Measurements from ENCODE around the gene TVP23A. TPM values are rescaled to one million over a fixed set of nuclear protein-coding genes. Genes with fewer than 3 reads are reported as not detected.
"Not testable (repeated sequence)": the region's sequence is repeated elsewhere in the genome, so short reads cannot be mapped to it uniquely, and the experiment has no call there.

TVP23A gene
- total RNA-seq, 1 experiment from 2014 or later, result not detected

GRCh38 chr16:10741844-10742243 lies 76.8 kb downstream of the TVP23A start:
- no peak overlapping the region for H3K27ac ChIP-seq (ENCODE audit: low read depth, low read length, poor library complexity, severe bottlenecking)
- ChIA-PET CTCF (no interaction called here), POLR2A (ENCODE audit: low non-redundant PET) (no interaction called here)
- H3K9me3 ChIP-seq (ENCODE audit: low read depth, low read length, poor library complexity, severe bottlenecking), result no peaks in the 10 kb centered on the region
- H3K27me3 ChIP-seq (replicated peaks; ENCODE audit: insufficient read depth, low read depth, low read length, poor library complexity), result no peaks in the 10 kb centered on the region
- no peak overlapping the region for H3K4me3 ChIP-seq (ENCODE audit: low read depth, low read length, poor library complexity, severe bottlenecking)
- no peak for DNase-seq (ENCODE audit: low spot score)
- BruUV-seq (replicated peaks), result no TSS peak
- no peaks in the 10 kb centered on the region for H3K36me3 ChIP-seq (ENCODE audit: insufficient read depth, low read length, poor library complexity, severe bottlenecking)
- H3K4me1 ChIP-seq (ENCODE audit: insufficient read depth, low read length, poor library complexity, severe bottlenecking), result peaks cover 5% of the 10 kb centered on the region
- intact Hi-C loops (cut with micrococcal nuclease; ENCODE audit: unreplicated experiment), result loop anchor here (5.0 kb wide), 1 partner anchor 175 kb away; no protein-coding TSS in a partner anchor
- no peak for TF ChIP-seq CTCF (conservative IDR thresholded peaks at IDR 0.05; ENCODE audit: low read depth, low read length)
- no peak for TF ChIP-seq EZH2 (IDR thresholded peaks at IDR 0.05; ENCODE audit: borderline replicate concordance, low read depth, low read length, poor library complexity, severe bottlenecking)

- POLR2A ChIA-PET (ENCODE audit: low non-redundant PET); DNase-seq (ENCODE audit: low spot score); H3K9me3 ChIP-seq (ENCODE audit: low read depth, low read length, poor library complexity, severe bottlenecking); H3K27me3 ChIP-seq (replicated peaks; ENCODE audit: insufficient read depth, low read depth, low read length, poor library complexity); CTCF ChIA-PET; H3K36me3 ChIP-seq (ENCODE audit: insufficient read depth, low read length, poor library complexity, severe bottlenecking); H3K4me1 ChIP-seq (ENCODE audit: insufficient read depth, low read length, poor library complexity, severe bottlenecking); BruUV-seq (replicated peaks); H3K27ac ChIP-seq (ENCODE audit: low read depth, low read length, poor library complexity, severe bottlenecking); H3K4me3 ChIP-seq (ENCODE audit: low read depth, low read length, poor library complexity, severe bottlenecking): not testable (repeated sequence)
- intact Hi-C loops (cut with micrococcal nuclease; ENCODE audit: unreplicated experiment), result loop anchor here (5.0 kb wide), 1 partner anchor 176 kb away; no protein-coding TSS in a partner anchor
Observed at GRCh38 chr16:10741249-10741648, 77.3 kb downstream of the TVP23A start.

GRCh38 chr16:10740845-10741208 lies 77.8 kb downstream of the TVP23A start:
- H3K4me3 ChIP-seq (ENCODE audit: low read depth, low read length, poor library complexity, severe bottlenecking), result no peak overlapping the region
- peaks cover 5% of the 10 kb centered on the region for H3K4me1 ChIP-seq (ENCODE audit: insufficient read depth, low read length, poor library complexity, severe bottlenecking)
- CTCF ChIA-PET, result no interaction called here
- H3K27ac ChIP-seq (ENCODE audit: low read depth, low read length, poor library complexity, severe bottlenecking), result no peak overlapping the region
- DNase-seq (ENCODE audit: low spot score), result no peak
- H3K36me3 ChIP-seq (ENCODE audit: insufficient read depth, low read length, poor library complexity, severe bottlenecking), result no peaks in the 10 kb centered on the region
- TF ChIP-seq CTCF (conservative IDR thresholded peaks at IDR 0.05; ENCODE audit: low read depth, low read length) (no peak), EZH2 (IDR thresholded peaks at IDR 0.05; ENCODE audit: borderline replicate concordance, low read depth, low read length, poor library complexity, severe bottlenecking) (no peak)
- intact Hi-C loops (cut with micrococcal nuclease; ENCODE audit: unreplicated experiment), result loop anchor here (5.0 kb wide), 1 partner anchor 176 kb away; no protein-coding TSS in a partner anchor
- no peaks in the 10 kb centered on the region for H3K27me3 ChIP-seq (replicated peaks; ENCODE audit: insufficient read depth, low read depth, low read length, poor library complexity)
- no TSS peak for BruUV-seq (replicated peaks)
- POLR2A ChIA-PET (ENCODE audit: low non-redundant PET), result no interaction called here
- no peaks in the 10 kb centered on the region for H3K9me3 ChIP-seq (ENCODE audit: low read depth, low read length, poor library complexity, severe bottlenecking)
